AG08395 (cell line): Measurements from ENCODE around the gene TUBG1.
"Not testable (repeated sequence)": the region's sequence is repeated elsewhere in the genome, so short reads cannot be mapped to it uniquely, and the experiment has no call there.

Experiments
- DNase-seq: peaks from one replicate; pipeline ENCODE4 v3.0.0; 2012; ENCODE audit warnings: mixed read lengths, low spot score

The TUBG1 gene

DNA sequence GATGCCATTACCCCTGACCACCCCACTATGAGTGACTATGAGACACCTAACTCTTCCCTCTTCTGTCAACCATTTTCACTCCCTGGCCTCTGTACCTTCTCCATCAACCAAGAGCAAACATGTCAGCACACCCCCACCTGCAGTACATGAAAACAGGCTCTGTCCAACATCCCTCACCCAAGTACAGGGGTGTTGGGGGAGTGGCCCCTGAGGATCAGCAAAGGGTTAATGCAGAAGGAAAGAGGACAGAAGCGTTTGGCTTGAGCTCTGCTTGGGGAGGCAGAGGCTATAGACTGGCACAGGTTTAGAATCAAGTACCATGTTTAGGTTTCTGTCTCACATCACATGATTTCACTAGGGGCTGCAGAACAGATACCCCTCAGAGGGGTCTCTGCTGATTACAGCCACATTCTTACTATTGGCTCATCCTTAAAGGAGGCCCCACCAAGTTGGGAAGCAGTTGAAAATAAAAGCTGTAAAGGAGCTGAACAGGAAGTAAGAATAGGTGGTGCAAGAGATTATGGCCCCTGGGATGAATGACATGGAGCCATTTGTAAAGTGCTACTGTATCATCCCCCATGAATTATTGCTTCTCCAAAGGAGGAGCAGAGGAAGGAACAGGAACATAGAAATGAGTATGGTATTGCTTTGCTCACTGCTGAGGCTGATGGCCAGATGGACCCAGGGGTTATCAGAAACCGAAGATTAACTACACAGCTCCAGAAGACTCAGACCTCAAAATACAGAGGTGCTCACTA is 29.5 kb upstream of the TUBG1 start:
- no peak for DNase-seq

DNA sequence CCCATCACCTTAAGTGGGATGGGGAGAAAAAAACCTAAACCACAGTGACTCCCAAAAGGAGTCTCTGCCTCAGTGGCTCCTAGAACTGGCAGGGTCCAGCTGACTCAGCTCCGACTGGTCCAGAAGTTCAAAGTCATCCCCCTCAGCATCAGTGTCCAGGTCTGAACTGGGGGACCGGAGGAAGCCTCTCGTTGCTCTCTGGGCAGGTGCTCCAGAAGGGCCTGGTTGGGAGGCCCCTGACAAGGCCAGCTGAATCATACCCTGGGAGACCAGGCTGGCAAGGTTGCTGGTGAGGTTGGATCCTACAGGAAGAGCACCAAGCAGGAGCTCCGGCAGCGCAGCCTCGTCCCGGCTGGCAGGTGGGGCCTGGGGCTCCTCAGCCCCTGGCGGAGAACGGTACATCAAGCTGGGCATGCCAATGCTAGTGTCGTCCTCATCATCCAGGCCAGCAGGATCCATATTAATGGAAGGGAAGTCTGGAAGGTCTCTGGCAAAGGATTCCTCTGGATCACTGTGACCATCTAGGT is 27.7 kb upstream of the TUBG1 start:
- no peak for DNase-seq

DNA sequence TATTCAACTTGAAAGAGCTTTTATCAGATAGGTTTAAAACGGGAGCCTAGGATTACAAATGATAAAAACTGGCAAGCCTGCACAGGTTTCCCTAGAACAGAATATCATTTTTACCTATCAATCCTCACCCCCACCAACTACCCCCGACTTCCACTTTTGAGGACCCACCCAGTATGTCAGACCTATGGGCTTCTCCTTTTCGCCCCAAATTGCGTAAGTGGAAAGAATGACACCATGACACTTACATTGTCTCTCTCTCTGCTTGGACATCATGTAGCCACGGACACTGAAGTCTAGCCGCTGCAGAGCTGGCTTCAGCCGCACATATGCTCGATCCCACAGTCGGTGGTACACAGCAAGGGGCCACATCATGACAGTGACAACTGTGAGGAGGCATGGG is 24.6 kb upstream of the TUBG1 start:
- DNase-seq = no peak

DNA sequence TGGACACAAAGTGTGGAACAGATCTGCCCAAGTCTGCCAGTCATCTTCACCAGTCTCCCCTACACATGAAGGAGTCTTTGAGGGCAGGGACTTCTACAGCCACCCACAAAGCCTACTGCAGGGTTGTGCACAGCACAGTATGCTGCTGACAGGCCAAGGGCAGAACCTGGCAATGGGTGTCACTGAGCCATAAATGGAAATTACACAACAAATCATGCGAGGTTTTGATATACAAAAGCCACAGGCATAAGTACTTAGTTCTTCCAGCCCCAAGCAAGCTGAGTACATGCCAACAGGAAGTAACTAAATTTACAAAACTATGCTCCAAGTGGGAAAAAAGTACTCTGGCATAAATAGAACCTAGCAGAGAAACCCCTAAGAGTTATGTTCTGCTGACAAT is 24.1 kb upstream of the TUBG1 start:
- DNase-seq = no peak

DNA sequence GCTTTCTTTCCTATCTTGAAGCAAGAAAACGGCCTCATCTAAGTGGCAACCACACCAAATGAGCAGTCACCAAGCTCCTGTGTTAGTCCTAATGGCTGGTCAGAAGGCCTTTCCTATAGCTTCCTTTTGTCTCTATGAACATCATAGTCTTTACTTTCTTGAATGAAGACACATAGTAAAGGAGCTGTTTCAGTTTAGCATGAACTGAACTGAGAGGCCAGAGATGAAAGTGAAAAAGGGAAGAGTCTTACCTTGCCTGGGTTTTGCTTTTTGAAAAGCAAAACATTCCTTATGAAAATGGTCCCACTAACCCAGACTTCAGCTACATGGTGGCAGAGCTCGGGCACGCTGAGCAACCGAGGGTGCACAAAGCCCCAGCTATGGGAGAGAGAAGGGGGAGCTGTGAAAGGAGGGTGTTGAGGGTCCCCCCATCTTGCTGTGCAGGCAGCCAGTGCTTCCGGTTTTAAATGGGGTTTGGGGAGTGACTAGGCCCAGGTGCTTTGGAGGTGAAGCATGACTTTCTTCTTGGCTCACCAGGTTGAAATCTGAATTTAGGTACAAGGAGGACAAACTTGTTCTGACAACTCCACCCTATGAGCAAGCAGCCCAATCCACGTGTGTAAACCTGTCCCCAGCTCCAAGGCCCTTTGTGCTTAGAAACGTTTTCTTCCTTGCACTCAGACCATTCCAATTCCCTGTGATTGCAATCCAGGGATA is 22.8 kb upstream of the TUBG1 start:
- no peak for DNase-seq

DNA sequence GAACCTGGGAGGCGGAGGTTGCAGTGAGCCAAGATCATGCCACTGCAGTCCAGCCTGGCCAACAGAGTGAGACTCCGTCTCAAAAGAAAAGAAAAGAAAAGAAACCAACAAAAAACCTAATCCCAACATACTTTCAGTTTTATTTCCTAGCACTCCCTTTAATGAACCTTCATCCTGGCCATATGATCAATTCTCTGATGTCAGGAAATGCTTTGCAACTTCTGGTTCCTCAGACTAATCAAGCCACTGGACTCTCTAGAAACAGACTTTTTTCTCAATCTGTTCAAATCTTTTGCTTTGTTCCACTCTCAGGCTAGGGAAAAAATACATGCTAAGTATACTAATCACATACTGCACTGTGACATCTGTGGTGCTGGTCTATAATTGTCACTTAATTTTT is 18.6 kb upstream of the TUBG1 start:
- DNase-seq = no peak

DNA sequence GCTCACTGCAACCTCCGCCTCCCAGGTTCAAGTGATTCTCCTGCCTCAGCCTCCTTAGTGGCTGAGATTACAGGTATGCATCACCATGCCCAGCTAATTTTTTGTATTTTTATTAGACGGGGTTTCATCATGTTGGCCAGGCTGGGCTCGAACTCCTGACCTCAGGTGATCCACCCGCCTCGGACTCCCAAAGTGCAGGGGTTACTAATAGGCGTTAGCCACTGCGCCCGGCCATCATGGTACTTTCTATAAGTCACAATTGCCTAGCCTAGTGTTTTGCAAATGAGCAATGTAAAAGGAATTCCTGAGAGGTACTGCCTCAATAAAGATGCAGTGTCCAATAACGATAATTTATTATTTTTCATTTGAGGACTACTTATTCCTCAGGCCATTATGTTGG is 18.1 kb upstream of the TUBG1 start:
- no peak for DNase-seq

DNA sequence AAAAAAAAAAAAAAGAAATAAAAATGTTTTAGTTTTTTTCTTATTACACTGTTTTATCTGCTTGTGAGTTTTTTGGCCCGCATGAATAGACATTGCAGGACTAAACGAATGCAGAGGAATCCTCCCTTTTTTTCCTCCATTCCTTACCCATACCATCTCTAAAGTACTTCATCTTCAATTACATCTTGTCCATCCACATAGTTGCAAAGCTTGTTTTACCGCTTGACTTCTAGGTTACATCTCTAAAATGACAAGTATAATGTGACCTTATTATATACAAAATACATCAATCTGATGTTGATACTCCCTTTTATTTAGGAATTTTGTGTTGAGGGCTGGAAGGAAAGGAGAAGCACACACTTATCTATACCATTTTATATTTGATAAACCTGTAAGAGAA is 13.1 kb upstream of the TUBG1 start:
- no peak for DNase-seq

DNA sequence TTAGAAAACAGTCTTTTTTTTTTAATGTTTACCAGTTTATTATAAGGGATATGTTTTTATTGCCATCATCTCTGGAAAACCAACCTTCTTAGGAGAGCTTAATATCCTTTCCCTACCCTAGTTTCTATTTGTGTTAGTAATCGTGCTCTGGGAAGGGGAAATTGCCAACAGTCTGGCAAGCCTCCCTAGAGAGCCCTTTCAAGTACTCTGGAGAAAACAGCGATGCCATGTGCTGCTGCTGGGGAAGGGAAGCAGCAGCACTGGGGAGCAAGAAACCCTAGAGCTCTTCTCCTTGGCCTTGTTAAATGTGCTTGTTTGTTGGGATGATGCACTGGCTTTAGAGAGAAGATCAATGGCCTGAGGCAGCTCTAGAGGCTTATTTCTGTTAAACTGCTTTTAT is 10.6 kb upstream of the TUBG1 start:
- DNase-seq = no peak

DNA sequence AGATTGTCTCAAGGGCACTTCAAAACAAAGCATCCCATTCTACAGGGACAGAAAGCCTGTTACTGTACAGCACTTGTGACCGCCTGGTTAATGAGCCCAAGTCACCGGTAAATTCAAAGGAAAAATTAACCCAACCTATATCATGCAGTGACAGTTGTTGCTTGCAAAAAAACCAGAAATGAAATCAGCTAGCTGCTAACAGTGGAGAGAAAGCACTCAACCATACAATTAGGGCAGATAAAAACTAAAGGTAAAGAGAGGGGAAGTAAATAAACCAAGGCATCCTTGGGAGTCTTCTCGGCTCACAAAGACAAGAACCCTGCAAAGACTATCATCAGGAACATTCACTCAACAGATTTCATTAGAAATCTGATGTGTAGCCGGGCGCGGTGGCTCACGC is 6.2 kb upstream of the TUBG1 start:
- DNase-seq = no peak

DNA sequence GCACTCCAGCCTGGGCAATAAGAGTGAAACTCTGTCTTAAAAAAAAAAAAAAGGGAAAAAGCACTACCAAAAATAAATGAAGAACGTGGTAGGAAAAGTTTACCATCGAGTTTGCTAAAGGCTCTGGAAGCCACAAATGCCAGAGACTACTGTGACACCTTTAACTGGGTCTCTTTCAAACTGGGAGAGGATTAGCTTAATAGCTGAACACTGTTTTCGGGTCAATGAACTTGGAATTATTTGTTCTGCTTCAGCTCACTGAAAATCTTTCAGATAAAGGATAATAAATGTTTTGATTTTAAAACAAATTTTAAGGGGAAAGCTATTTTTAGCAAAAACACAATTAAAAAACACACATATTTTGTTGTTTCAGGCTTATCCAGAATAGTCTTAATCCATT is 1.7 kb upstream of the TUBG1 start:
- DNase-seq = no peak

DNA sequence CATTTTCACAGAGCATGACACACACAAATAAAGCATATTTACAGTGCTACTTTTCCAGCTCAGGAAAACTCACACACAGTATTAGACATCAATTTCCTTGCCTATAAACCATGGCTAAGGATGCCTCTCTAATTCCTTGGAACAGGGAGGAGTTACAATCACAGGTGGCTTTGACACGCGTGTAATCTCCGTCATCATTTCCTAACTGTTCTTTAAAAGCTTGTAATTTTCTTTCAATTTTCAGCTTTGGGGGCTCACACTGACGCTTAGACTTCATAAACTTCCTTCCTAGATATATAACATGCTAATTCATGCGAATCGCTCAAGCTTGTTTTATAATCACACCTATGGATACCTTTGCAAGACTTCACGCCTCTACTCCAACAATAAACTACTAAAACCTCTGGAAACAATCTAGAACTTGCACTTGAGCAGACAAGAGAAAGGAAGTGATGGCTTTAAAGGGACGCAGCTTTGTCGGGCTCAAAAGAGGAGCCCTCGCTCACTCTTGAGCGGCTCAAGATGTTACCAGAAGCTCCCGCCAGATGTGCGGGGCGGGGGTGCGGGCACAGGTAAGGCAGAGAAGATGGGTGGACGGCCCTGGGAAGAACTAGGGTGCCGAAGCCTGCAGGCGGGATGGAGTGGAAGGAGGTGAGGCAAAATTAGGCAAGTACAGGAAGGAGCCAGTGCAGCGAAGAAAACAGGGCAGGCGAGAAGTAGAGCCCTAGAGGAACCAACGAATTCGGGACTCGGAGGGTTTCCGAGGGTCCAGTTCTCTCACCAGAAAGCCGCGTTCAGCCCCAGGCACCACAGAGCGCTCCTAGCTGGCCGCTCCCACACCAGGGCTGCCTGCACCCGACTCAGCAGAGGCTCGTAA is 940 bp upstream of the TUBG1 start:
- no peak for DNase-seq

DNA sequence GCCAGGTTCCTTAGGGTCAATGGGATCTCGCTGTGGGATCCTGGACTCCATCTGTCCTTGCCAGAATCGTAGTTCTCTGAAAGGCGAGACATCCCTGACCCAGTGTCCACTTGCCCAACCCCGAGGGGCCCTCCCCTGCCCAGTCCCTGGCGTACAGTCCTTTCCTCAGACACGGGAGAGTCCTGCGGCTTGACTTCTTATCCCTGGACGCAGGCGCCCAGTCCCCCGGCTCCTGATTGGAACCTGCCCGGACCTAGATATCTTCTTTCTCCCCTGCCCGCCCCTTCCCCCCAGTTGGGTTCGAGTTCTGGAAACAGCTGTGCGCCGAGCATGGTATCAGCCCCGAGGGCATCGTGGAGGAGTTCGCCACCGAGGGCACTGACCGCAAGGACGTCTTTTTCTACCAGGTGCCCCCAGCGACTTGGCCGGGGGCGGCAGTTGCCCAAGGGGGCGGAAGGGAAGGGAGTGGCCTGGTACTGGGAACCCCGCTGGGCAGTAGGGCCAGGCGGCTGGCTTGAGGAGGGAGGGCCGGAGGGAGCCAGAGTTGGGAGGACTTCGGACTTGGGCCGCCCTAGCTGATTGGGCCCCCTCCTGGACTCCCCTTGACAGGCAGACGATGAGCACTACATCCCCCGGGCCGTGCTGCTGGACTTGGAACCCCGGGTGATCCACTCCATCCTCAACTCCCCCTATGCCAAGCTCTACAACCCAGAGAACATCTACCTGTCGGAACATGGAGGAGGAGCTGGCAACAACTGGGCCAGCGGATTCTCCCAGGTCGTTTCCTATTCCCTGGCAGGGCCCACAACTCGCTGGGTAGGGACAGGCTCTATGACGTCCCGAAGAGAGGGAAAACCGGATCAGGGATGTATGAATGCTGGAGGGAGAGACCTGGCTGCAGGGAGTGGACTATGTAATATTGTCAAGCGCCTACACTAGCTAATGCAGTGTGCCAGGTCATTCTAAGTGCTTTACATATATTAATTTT is 625 bp downstream of the TUBG1 start:
- DNase-seq = not testable (repeated sequence)

DNA sequence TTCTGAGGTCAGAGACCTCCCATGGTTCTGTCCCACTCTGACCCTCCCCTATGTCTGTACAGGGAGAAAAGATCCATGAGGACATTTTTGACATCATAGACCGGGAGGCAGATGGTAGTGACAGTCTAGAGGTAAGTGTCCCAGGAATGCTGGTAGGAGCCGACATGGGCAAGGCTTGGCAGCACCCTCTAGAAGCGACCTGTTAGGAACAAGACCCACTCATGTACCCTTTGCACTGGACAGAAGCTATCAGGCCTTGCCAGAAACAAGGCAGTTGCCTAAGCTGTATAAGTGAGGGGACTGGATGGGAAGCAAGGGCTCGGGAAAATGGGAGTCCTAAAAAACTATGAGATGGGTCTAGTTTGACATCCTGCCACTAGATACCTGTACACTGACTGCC is 2.5 kb downstream of the TUBG1 start:
- DNase-seq = no peak

DNA sequence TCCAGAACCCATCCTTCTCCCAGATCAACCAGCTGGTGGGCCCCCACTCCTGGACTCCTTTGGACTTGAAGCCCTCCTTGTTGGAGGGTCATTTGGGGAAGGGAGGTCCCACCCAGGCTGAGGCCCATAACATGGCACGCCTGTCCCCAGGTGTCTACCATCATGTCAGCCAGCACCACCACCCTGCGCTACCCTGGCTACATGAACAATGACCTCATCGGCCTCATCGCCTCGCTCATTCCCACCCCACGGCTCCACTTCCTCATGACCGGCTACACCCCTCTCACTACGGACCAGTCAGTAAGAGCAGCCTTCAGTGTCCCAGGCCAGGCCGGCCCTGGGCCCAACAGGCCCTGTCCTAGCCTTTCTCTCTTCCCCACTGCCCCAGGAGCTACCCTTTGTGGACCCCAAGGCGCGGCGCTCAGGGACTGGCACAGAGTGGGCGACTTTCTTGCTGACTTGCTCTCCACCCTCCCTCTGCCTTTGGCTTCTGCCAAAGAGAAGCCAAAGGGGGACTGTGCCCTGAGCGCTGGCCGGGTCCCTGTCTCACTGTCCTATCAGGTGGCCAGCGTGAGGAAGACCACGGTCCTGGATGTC is 4.3 kb downstream of the TUBG1 start:
- no peak for DNase-seq

DNA sequence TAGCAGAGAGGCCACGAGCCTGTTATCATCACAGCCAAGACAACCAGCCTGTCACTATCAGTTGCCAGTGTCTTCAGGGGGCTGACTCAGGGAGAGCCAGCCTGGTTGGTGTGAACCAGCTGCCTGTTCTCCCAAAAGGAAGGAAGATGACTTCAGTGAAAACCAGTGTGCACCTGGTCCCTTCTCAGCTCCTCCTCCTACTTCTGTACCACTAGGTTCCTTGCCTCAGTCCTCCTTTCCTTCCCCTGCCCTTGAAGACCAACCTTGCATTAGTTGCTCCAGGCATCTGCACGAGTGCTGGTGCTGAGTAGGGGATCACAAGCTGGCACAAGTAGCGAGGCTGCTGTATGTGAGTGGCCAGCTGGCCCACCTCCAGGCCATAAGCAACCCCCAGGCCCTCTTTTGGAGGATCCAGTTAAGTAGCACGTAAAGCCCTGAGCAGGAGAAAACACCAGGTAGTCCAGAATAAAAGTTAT is 8.5 kb downstream of the TUBG1 start:
- no peak for DNase-seq

DNA sequence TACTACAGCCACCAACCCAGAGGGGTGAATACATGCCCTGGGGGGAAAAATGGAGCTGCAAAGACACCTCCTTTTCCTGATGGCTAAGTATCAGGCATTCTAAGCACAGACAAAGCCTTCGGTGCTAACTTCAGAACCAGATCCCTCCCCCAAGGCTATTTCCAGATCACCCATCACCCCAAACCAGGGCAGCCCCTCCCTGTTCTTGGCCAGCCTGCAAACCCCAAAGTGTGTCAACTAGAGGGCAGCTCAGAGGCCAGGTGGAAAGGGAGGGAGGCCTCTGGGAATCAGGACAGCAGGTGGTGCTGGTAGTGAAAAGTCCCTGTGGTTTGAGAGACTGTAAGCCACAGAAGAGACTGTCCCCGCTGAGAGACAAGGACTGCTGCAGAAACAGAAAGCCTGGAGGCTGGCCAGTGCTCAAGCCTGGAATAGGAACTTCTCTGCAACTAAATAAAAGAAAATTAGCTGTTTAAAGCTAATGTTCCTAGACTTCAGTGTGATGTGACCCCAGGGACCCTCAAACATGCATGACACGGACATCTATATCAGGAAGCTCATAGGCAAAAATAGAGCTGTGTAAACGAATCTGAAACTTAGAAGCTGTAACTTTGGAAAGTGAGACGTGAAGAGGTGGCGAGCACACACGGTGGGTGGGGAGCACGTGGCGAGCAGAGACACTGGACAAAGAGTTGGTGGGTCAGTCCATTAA is 9.1 kb downstream of the TUBG1 start:
- peak; percentile 10 for DNase-seq

DNA sequence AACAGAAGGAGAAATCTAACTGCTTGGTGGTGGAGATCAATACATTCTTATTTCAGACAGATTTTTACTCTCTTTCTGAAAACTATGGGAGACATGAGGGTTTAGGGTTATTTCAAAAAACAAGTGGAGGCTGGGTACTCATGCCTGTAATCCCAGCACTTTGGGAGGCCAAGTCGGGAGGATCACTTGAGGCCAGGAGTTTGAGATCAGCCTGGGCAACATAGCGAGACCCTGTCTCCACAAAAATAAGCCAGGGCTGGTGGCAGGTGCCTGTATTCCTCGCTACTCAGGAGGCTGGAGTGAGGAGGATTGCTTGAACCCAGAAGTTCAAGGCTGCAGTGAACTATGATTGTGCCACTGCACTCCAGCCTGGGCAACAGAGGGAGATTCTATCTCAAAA is 12.5 kb downstream of the TUBG1 start:
- DNase-seq = not testable (repeated sequence)

DNA sequence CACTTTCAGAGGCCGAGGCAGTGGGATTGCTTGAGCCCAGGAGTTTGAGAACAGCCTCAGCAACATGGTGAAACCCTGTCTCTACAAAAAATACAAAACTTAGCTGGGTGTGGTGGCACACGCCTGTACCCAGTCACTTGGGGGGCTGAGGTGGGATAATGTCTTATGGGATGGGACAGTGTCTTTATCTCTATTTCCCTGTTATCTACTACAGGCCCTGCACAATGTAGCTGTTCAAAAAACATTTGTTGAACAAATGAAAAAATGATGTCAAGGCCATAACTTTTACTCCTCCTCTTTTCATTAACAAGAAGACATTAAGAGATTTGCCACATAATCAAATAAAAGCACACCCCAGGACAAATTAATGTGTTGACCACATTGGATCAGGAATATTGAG is 13.8 kb downstream of the TUBG1 start:
- DNase-seq = no peak
